Measurements from ENCODE around the gene PIEZO2.

Gene PIEZO2

GRCh38 chr18:10771053-10771709, 378.2 kb downstream of the PIEZO2 start:
- no peak for DNase-seq

- DNase-seq = no peak
Observed at GRCh38 chr18:10770264-10770663, 379.1 kb downstream of the PIEZO2 start.

- no peak for DNase-seq
Observed at GRCh38 chr18:10768221-10768620, 381.1 kb downstream of the PIEZO2 start.

GRCh38 chr18:10767658-10768057, 381.7 kb downstream of the PIEZO2 start:
- DNase-seq = no peak

- no peak for DNase-seq
Observed at GRCh38 chr18:10760986-10761385, 388.4 kb downstream of the PIEZO2 start.

GRCh38 chr18:10759241-10759640, 390.1 kb downstream of the PIEZO2 start:
- no peak for DNase-seq

GRCh38 chr18:10757946-10758345, 391.4 kb downstream of the PIEZO2 start:
- no peak for DNase-seq

- no peak for DNase-seq
Observed at GRCh38 chr18:10757349-10757748, 392.0 kb downstream of the PIEZO2 start.

- no peak for DNase-seq
Observed at GRCh38 chr18:10755855-10756254, 393.5 kb downstream of the PIEZO2 start.

GRCh38 chr18:10754128-10754527, 395.2 kb downstream of the PIEZO2 start:
- DNase-seq = no peak

GRCh38 chr18:10752382-10752781, 397.0 kb downstream of the PIEZO2 start:
- no peak for DNase-seq

GRCh38 chr18:10751653-10752052, 397.7 kb downstream of the PIEZO2 start:
- no peak for DNase-seq

- DNase-seq = no peak
Observed at GRCh38 chr18:10750191-10751035, 399.0 kb downstream of the PIEZO2 start.

GRCh38 chr18:10748641-10749040, 400.7 kb downstream of the PIEZO2 start:
- no peak for DNase-seq

GRCh38 chr18:10745971-10746370, 403.4 kb downstream of the PIEZO2 start:
- DNase-seq = no peak

GRCh38 chr18:10745219-10745618, 404.1 kb downstream of the PIEZO2 start:
- no peak for DNase-seq

GRCh38 chr18:10743766-10744165, 405.6 kb downstream of the PIEZO2 start:
- DNase-seq = no peak

GRCh38 chr18:10739152-10739551, 410.2 kb downstream of the PIEZO2 start:
- no peak for DNase-seq

- no peak for DNase-seq
Observed at GRCh38 chr18:10736984-10737383, 412.4 kb downstream of the PIEZO2 start.

- no peak for DNase-seq
Observed at GRCh38 chr18:10732990-10733389, 416.4 kb downstream of the PIEZO2 start.

- no peak for DNase-seq
Observed at GRCh38 chr18:10727477-10727876, 421.9 kb downstream of the PIEZO2 start.

- DNase-seq = no peak
Observed at GRCh38 chr18:10726198-10727068, 422.9 kb downstream of the PIEZO2 start.

- DNase-seq = no peak
Observed at GRCh38 chr18:10724666-10725065, 424.7 kb downstream of the PIEZO2 start.

Data from NCI-H510A (cell line).